Activated CD4-positive, alpha-beta T cell treated with anti-CD3 and anti-CD28 coated beads, Interleukin-2, Interleukin-6, amounts not matched to agents 100 ng/mL and 50 ng/mL, durations not matched to agents 16 hours and 8 hours (primary cell): Measurements from ENCODE around the gene TTK.

ENCODE experiments used
- DNase-seq: peaks from one replicate; pipeline ENCODE4 v3.0.0-alpha.2; 2020

The TTK gene

DNA sequence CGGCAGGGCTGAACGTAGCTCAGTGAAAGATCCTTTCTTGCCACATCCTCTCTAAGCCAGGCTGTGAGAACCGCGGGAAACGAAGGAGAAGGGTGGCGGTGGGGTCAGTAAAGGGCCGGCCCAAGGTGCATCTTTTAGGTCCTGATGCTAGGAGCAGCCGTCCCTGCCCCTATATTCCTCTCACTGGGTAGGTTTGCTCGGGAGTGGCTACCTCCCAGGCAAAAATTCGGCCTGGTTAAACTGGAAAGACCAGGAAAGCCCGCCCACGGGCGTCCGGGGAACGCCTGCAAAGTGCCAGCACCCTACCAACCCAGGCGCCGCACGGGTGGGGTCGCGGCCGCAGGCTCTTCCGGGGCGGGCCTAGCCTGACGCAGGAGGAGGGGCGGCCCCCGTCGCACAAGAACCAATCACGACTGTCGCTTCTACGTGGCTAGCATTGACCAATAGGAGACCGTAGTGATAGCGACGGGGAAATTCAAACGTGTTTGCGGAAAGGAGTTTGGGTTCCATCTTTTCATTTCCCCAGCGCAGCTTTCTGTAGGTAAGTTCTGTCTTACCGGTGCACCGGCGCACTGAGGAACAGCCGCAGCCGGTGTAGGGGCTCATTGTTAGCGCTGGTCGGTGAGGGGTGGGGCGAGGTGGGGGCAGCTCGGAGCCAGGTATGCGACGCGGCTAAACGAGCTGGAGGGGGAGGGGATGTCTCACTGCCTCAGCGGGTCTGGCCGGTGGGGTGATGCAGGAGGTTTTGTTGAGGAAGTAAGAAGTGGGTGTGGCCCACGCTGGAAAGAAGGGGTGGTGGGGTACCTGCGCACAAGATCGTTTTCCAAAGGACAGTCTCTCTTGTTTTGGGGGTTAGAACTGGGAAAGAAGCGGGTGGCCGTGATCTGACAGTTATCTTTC, at the start of gene TTK:
Gene TTK, plus strand, starts transcription at position 477 of the 900 bp plus-strand sequence. CDS start 1,195 bp downstream, outside the sequence.
- peak; percentile 96 for DNase-seq

DNA sequence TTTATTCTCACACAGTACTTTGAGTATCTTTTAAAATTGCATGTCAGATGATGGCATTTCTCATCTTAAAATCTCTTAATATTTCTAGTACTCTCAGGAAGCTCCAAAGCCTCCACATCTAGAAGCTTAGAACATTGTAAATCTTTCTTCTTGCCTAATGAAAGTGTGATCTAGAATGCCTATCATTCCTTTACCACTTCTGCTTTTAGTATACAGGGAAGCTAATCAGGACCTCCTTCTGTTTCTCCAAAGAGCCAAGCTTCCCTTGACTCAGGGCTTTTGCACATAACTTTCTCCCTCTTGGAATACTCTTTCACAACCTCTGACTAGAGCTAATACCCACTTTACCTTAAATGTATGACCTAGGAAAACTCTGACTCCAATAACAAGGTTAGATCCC, 49.6 kb upstream of the TTK start:
- no peak for DNase-seq

- DNase-seq = no peak
Observed at GRCh38 chr6:79964607-79965081, 39.8 kb upstream of the TTK start.

GRCh38 chr6:79967178-79967577, 37.3 kb upstream of the TTK start:
- DNase-seq = no peak

DNA sequence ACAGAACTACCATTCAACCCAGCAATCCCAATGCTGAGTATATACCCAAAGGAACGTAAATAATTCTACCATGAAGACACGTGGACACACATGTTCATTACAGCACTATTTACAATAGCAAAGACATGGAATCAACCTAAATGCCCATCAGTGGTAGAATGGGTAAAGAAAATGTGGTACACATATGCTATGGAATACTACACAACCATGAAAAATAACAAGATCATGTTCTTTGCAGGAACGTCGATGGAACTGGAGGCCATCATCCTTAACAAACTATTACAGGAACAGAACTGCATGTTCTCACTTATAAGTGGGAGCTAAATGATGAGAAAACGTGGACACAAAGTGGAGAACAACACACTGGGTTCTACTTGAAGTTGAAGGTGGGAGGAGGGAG, 34.7 kb upstream of the TTK start:
- DNase-seq = no peak

- no peak for DNase-seq
Observed at GRCh38 chr6:79971193-79971592, 33.3 kb upstream of the TTK start.

DNA sequence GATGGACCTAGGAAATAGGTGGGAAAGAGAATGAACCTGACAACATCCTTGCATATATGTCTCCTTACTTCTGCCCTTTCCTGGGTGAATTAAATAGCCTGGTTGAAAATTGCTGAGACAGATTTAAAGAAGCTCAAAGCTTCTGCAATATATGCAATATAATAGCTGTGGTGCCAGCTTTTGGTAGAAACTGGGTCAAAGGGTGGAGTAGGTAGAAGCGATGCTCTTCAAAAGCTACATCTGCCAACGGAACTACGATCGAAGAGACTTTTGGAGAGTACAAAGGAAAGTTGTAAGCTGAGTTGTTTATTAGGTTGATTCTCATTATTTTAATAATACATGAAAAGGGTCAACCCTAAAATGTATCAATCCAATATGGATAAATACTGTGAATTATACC, 22.8 kb upstream of the TTK start:
- DNase-seq = no peak

DNA sequence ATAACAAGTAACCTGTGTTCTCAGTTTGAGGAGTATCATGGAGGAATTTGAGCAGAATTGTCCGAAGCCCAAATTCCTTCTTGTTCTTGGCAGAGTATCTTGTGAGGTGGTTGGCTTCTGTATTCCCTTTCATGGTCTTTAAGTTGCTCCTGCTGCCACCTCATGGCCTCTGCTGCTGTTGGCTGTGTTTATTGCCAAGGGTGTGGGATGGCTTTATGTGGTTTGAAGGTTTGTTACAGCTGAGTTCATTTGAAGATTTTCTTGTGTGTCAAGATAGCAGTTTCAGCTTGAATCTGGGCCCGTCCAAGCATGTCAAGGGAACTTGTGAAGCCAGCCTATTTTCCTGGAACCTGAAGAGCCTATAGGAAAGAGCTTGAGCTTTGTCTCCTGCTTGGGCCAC, 20.2 kb upstream of the TTK start:
- peak; percentile 2 for DNase-seq

DNA sequence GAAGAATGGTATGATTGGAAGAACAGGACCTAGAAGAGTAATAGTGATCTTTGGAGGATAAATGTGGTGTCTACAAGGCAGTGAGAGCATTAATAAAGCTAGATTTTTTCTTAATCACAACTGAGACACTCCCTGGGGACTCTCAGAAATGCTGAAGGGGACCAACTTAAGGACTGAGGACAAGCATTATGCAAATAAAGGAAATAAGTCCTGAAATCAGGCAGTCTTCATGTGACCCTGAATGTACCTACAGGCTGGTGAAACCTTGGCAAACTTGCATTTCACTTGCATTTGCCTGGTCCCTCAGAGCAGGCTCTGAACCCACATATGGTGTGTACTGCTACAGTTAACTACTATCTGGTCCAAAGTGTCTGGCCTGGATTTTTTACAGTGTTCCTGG, 19.3 kb upstream of the TTK start:
- no peak for DNase-seq

GRCh38 chr6:79989641-79990040, 14.8 kb upstream of the TTK start:
- DNase-seq = no peak

DNA sequence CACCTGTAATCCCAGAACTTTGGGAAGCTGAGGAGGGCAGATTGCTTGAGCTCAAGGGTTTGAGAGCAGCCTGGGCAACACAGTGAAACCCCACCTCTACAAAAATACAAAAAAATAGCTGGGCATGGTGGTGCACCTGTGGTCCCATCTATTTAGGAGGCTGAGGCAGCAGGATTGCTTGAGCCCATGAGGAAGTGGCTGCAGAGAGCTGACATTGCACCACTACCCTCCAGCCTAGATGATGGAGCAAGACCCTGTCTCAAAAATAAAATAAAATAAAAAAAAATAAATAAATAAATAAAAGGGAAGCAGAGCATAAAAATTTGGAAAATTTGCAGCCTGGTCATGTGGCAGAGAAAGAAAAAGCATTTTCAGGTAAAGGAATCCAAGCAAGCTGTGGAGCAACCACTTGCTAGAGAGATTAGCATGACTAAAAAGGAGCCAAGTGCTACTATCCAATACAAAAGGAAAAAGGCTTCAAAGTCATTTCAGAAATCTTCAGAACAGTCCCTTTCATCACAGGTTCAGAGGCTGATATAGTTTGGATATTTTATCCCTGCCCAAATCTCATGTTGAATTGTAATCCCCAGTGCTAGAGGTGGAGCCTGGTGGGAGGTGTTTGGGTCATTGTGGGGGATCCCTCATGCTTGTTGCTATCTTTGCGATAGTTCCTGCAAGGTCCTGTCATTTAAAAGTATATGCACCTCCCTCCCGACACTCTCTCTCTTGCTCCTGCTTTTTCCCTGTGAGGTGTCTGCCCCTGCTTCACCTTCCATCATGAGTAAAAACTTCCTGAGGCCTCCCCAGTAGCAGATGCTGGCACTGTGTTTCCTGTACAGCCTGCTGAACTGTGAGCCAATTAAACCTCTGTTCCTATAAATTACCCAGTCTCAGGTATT, 11.2 kb upstream of the TTK start:
- no peak for DNase-seq

- DNase-seq = no peak
Observed at GRCh38 chr6:79993911-79994309, 10.5 kb upstream of the TTK start.

- DNase-seq = no peak
Observed at GRCh38 chr6:79997728-79998127, 6.7 kb upstream of the TTK start.

DNA sequence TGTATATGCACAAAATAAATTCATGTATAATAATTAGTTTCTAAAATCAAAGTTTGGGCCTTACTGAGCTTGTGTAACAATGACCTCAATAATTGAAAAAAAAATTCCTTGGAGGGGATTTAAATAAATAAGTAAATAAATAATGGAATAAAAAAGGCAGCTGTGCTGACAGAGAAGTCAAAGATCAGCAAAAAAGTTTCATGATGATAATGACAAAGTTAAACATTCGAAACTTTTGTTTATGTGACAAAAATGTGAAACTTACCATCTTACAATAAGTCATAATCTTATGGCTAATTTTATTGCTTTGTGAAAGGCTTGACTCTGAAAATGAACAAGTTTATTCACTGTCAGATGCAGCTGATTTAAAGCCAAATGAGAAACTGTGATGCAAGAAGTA, 3.1 kb upstream of the TTK start:
- no peak for DNase-seq

GRCh38 chr6:80003826-80004172, 650 bp upstream of the TTK start:
- DNase-seq = peak; percentile 46

- no peak for DNase-seq
Observed at GRCh38 chr6:80005406-80005805, 957 bp downstream of the TTK start.

- no peak for DNase-seq
Observed at GRCh38 chr6:80006541-80006940, 2.1 kb downstream of the TTK start.

DNA sequence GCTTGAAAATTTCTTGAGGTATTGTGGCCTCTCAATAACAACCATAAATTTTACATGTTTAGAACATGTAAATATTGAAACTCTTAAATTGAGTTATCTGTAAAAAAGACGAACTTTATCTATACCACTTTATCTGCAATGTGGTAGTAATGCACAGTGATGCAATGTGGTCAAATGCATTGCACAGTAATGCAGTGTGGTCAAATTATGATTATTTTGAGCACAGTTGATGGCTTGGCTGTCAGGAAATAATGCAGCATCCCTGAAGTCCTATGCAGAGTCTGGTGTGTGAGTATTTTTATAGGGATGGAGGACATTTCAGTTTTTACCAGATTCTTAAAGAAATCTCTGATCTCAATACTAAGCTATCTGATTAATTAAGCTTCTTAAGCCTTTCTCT, 5.1 kb downstream of the TTK start:
- DNase-seq = no peak

GRCh38 chr6:80010288-80010687, 5.8 kb downstream of the TTK start:
- no peak for DNase-seq

DNA sequence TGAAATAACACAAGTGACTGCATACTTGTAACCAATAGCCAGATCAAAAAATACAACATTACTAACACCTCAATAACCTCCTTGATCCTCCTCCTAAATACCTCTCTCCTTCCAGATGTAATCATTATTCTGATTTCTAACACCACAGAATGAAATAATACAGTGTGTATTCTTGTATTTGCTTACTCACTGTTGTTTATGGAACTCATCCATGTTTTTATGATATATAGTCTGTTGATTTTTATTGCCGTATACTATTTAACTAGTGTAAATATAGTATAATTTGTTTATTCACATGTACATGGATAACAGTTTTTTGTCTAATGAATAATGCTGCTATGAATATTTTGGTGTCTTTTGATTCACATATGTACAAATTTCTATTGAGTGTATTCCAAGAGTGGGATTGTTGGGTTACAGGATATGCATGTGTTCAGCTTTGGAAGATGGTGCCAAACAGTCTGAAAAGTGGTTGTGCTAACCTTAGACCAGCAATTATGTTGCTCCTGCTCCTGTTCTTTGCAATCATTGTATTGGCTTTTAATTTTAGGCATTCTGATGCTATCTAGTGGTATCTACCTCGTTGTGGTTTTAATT, 11.5 kb downstream of the TTK start:
- no peak for DNase-seq

GRCh38 chr6:80020381-80021120, 16.1 kb downstream of the TTK start:
- DNase-seq = no peak

DNA sequence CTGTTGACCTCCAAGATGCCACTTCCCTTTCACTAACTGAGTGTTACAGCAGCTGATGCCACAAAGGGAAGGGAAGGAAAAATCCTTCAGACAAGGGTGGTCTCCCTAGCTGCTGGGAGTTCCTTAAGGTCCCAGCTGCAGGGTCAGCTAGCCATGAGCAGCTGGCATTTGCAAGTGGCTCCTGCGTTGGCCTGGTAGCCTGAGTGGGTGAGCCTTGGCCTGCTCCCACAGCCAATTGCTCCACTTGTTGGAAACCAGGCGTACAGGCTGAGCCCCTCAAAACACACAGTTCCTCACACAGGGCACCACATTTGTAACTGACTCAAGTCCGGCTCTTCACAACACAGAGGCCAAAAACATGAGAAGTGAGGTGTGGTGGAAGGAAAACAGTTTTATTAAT, 16.7 kb downstream of the TTK start:
- DNase-seq = no peak

DNA sequence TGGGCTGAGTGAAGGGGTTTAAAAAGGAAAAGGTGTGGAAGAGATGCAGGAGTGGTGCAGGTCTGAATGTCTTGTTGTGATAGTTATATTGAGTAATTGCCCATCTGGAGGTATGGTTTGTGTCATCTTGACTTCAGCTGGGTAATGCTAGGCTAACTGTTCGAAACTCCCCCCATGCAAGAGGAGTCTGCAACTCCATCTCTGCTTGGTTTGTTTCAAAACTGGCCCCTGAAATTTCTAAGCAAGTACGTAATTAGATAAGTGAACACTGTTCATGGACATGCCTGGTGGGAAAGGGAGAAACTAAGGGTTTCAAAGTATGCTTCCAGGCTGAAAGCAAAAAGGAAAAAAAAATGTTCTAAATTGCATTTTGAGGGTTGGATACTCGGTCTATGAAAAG, 17.1 kb downstream of the TTK start:
- no peak for DNase-seq
